ENCODE data around the gene EHD4.

The EHD4 gene

GRCh38 chr15:41979493-41980266, 7.3 kb upstream of the EHD4 start:
- no peak for DNase-seq

GRCh38 chr15:41978534-41978933, 6.2 kb upstream of the EHD4 start:
- DNase-seq = no peak

- DNase-seq = no peak
Measured at GRCh38 chr15:41977757-41978383, 5.5 kb upstream of the EHD4 start.

- no peak for DNase-seq
Measured at GRCh38 chr15:41975669-41976068, 3.3 kb upstream of the EHD4 start.

GRCh38 chr15:41974041-41974440, 1.7 kb upstream of the EHD4 start:
- no peak for DNase-seq

DNA sequence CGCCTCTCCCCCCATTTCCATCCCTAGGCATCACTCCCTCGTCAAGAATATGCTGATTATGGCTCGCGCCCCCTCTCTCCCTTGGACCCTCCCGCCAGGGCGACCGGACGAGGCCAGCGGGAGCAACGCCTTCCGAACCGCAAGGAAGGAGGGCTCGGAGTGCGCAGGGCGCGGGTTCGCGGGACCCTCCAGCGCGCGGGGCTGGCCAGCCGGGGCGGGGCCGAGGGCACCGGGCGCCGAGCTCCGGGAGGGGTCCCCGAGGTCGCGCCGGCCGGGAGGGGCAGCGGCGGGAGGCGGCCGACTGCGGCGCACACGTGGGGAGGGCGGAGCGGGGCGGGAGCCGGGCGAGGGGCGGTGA, 483 bp downstream of the EHD4 start:
- DNase-seq = no peak

- peak; percentile 69 for DNase-seq
Measured at GRCh38 chr15:41971089-41971894, 1.1 kb downstream of the EHD4 start.

- no peak for DNase-seq
Measured at GRCh38 chr15:41970456-41970855, 1.9 kb downstream of the EHD4 start.

DNA sequence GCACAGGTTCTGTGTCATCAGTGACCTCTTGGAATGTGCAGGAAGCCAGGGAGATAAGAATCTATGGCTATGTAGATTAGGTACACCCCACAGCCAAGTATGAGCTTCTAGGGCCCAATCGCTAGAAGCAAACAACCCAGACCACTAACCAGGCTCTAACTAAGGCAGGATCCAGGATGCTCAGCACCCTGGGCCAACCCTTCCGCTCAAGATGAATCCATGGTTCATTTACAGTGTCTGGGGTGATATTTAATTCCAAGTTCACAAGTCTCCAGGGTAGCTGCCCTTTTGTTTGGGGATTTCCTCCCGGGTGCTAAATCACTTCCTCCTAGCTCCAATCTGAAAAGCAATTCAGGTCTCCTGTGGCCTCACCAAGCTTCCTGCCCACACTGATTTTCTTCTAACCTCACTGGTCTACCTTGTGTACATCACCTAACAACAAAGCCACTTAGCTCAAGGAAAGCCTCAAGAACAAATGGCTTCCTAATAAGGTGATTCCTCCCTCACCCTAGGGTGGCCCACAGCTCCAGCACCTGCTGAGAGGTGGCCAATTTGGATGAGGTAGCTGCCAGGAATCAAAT, 2.4 kb downstream of the EHD4 start:
- no peak for DNase-seq

GRCh38 chr15:41968701-41969100, 3.7 kb downstream of the EHD4 start:
- DNase-seq = no peak

GRCh38 chr15:41967506-41968206, 4.7 kb downstream of the EHD4 start:
- no peak for DNase-seq

GRCh38 chr15:41966920-41967465, 5.4 kb downstream of the EHD4 start:
- no peak for DNase-seq

DNA sequence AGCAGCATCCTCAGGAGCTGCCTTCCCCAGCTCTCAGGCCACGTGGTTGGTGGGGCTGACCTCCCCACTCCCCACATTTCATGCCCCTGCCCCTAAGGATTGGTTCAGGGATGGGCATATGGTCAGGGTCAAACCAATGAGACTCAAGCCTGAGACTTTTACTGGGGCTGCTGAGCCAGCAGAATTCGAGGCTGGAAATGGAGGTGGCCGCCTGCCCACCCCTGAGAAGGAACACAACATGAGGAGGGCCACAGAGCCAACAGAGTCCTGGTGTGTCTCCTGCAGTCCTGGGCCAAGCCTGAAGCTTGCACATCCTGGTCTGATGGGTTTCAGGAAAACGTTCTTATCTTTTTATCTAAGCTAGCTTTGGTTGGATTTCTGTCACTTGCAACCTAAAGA, 5.9 kb downstream of the EHD4 start:
- no peak for DNase-seq

DNA sequence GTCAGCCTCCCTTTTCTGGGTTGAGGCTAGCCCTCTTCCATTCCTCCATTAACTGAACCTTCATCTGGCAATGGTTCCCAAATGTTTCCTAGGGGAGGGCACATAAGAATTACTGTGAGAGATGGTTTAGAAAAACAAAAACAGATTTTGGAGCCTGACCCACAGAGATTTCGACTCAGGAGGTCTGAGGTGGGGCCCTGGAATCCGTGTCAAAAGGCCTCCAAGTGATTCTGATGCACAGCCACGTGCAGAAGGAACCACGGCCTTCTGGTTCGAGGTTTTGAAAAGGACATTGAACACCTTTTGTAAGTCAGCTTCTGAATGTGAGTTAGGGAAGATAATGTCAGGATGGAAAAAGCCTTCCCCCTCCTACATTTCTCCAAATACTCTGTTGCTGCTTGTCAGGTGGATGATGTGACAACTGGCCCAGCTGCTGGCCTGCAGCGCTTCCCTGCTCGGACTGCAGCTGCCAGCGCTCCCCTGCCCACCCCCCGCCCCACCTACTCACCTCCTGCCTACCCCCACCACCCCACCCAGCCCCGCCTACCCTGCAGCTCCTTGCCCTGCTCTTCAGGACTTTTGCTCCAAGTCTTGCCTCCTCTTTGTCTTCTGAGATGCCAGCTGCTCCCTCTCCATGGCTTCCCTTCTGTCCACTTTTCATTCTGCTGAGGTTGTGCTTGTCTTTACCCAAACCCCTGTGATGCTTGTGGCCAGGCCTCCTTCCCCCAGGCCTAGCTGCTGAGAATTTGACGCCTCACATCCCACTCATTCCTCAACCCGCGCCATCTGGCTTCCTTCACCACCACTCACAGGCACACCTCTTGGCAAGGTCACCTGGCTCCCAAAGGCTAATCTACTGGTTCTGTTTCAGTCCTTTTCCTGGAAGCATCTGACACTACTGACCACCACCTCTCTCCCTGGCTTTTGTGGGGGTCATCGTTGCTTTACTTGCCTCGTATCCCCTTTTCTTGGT, 6.6 kb downstream of the EHD4 start:
- no peak for DNase-seq

DNA sequence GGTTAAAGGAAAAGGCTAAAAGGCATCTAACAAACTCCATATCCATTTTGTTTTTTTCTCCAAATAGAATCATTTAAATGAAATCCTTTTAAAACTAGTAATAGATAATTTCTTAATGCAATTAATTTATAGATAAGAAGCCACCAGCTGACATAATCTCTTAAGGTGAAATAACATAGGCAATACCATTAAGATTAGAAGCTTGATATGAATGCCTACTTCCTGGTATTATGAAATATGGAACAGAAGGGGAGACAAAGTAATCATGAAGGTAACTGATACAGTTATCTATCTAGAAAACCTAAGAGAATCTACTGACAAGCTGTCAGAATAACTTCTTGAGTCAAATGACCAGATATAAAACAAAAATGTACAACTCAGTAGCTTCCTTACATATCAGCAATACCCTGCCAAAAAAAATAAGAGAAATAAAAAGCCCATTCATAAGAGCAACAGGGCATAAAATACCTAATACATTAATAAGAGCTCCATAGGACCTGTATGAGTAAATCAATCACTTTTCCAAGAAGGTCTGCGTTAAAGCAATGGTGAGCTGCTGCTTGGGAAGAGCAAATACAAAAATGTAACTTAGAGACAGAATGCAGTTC, 10.7 kb downstream of the EHD4 start:
- DNase-seq = no peak

DNA sequence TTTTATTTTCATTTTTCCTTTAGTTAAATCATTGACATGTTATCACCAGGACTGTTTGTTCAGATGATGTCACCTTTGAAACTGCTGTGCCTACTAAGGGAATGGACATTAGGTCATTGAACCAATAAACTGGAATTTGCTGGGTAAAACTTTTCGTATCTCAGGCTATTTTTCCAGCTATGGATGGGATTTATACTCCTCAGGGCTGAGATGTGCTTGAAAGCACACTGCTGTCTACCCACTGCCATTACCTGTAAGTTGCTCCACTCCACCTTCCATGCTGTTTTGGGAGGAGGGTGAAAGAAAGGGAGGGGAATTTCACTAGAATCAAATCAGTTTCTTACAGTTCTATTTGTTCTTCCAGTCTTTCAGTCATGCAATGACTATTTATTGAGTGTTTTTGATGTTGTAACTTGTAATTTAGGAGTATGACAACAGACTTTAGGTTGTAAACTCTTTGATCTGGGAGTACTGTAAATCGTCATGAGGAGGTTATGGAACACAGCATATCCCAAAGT, 11.3 kb downstream of the EHD4 start:
- no peak for DNase-seq

GRCh38 chr15:41958002-41958420, 14.3 kb downstream of the EHD4 start:
- DNase-seq = no peak

GRCh38 chr15:41957021-41957897, 15.1 kb downstream of the EHD4 start:
- DNase-seq = no peak

GRCh38 chr15:41955807-41956525, 16.4 kb downstream of the EHD4 start:
- no peak for DNase-seq

All from activated CD8-positive, alpha-beta memory T cell treated with anti-CD3 and anti-CD28 coated beads, Interleukin-2, amount 50 U/mL, for 4 hours (primary cell).